Kidney capillary endothelial cell (primary cell): ENCODE results near the gene AEN.

Experiments used
- DNase-seq: peaks from one replicate; pipeline ENCODE4 v3.0.0-alpha.2; 2018; ENCODE audit warnings: low spot score

AEN gene

DNA sequence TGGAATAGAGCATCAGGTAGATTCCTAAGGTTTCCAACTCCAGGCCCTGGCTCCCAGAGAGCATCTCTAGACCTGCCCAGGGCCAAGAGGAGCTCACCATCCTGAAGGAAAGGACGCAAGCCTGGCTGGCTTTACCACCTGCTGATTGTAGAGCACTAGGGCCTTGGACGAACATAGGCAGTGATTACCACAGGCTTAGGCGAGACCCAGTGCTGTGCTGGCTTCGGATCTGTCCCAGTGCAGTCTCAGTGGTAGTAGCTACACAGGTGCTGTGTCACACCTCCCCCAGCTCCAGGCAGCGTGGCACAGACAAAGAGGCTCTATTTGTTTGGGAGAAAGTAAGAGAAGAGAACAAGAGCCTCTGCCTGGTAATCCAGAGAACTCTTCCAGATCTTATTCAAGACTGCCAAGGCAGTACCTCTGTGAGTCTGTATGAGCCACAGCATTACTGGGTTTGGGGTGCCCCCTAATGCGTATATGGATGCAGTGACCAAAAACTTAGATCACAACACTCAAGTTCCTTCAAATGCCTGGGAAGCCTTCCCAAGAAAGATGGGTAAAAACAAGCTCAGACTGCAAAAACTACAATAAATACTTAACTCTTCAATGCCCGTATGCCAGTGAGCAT is 43.1 kb downstream of the AEN start:
- no peak for DNase-seq

DNA sequence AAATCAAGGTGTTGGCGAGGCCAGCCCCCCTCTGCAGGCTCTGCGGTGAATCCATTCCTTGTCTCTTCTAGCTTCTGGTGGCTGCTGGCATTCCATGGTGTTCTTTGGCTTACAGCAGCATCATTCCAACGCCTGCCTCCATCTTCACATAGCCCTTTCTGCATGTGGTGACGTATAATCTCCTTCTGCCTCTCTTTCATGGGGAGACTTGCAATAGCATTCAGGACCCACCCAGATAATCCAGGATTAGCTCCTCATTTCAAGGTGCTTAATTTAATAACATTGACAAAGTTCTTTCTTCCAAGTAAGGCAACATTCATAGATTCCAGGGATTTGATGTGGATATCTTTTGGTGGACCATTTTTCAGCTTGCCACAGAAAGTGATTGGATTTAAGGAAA is 53.5 kb downstream of the AEN start:
- DNase-seq = no peak

DNA sequence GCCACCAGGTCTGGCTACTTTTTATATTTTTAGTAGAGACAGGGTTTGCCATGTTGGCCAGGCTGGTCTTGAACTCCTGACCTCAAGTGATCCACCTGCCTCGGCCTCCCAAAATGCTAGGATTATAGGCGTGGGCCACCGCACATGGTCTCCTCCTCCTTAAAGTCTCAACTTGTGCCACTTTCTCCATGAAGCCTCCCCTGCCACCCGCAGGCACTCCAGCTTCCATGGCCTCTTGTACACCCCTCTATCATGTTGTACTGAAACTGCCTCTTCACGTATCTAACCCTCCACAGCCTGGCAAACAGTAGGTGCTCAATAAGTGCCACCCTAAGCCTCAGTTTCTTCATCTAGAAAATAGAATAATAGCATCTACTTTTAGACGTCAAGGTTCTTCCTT is 57.6 kb downstream of the AEN start:
- no peak for DNase-seq

DNA sequence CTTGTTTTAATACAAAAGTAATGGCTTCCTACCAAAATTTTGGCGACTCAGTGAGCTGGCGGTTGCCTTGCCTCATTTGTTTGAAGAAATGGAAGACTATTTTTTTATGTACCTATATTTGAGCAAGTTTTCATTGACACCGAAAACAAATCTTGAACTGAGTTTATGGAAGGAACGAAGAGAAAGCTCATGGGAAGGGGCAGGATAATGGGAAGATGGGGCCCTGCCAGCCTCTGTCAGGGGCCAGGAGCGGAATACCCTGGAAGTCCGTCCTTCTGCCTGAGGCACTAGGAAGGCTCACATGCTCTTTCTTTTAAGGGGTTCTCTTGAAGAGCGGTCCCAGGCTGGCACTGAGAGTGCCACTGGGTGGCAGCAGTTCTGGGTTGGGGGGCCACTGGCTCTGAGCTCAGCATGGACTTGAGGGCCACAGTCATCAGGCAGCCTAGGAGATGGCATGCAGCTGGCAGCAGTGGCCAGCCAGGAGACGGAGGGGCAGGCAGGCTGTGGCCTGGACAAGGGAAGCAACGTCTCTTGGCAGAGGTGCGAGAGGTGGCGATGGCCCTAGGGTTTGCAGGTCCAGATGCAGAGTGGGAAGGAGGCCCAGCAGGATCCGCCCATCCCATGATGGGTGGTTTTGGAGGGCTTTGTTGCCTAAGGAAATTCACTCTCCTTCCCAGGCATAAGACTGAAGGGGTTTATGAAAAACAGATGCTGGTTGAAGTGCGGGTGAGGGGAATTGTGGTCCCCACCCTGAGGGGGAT is 59.3 kb downstream of the AEN start:
- no peak for DNase-seq

DNA sequence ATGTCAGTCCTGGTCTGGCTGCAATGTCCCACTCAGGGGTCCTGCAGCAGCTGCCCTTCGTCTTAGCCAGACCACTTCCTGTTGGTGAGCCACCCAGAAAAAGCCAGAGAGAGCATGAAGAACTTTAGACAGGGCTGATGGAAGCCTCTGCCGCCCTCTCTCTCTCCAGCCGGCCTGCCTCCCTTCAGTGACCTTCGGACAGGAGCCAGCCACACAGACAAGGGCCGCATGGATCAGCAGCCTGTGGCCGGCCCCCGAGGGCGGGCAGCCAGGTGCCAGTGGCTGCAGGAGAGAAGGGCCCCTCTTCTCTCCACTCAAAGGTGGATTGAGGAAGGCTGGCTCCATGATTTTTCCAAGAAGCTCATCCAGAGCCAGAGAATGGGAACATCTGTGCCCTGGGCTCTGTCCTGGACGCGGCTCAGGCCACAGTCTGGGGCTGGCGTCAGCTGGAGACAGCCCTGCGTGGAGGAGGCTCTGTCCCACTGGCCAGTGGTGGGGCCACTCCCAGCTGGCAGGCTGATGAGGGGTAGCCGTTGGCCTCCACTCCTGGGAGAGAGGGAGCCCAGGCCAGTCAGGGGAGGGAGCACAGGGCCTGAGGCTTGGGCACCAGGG is 60.6 kb downstream of the AEN start:
- no peak for DNase-seq
